ENCODE measurements around the gene VMAC.

GRCh38 chr19:5943045-5943444, 38.4 kb downstream of the VMAC start:
- TF ChIP-seq CTCF (IDR thresholded peaks at IDR 0.05): no peak
- TF ChIP-seq POLR2A (IDR thresholded peaks at IDR 0.05): no peak

Data from right lobe of liver (tissue), 4 donors.